Fibroblast of lung (primary cell): ENCODE data around the gene DDX23. TPM values are rescaled to one million over a fixed set of nuclear protein-coding genes. Genes with fewer than 3 reads are reported as not detected.

ENCODE experiments used
- DNase-seq, 2 donors: peaks; one replicate each; pipeline versions ENCODE4 v3.0.0 to v3.0.0-alpha.2; 2010; ENCODE audit warnings: low read depth in 2 of 2
- H2AFZ ChIP-seq: 2 replicates; pipeline ENCODE4 v1.5.1; 2012; ENCODE audit warnings: low read length, control low read depth, inconsistent platforms
- H3K27ac ChIP-seq: 2 replicates; pipeline ENCODE4 v1.5.1; 2011; ENCODE audit warnings: low read length, control low read depth; ENCODE audit not compliant: insufficient read depth
- H3K27me3 ChIP-seq: 2 replicates; pipeline ENCODE4 v1.5.1; 2011; ENCODE audit warnings: mild to moderate bottlenecking, low read length; ENCODE audit not compliant: control insufficient read depth, insufficient read depth
- H3K36me3 ChIP-seq: 2 replicates; pipeline ENCODE4 v1.5.1; 2011; ENCODE audit warnings: low read length; ENCODE audit not compliant: control insufficient read depth, insufficient read depth
- H3K4me1 ChIP-seq: 2 replicates; pipeline ENCODE4 v1.5.1; 2011; ENCODE audit warnings: low read length; ENCODE audit not compliant: control insufficient read depth, insufficient read depth; ENCODE audit errors: extremely low read depth
- H3K4me2 ChIP-seq: 2 replicates; pipeline ENCODE4 v1.5.1; 2011; ENCODE audit warnings: low read length, control low read depth; ENCODE audit not compliant: insufficient read depth; ENCODE audit errors: extremely low read depth
- H3K4me3 ChIP-seq, 4 experiments: fragments of 200-600 bp in 1 of 4; sonication (generic) in 1 of 4; replicated peaks in 1 of 4; 2 replicates each; pipeline ENCODE4 v1.5.1; 2011 to 2016; ENCODE audit warnings: low read length in 4 of 4, low read depth in 3 of 4, mild to moderate bottlenecking in 3 of 4, control low read depth in 2 of 4, inconsistent platforms in 1 of 4, mixed read lengths in 1 of 4; ENCODE audit not compliant: insufficient read depth in 1 of 4; ENCODE audit errors: control extremely low read depth in 1 of 4
- H3K79me2 ChIP-seq: 2 replicates; pipeline ENCODE4 v1.5.1; 2012; ENCODE audit warnings: mild to moderate bottlenecking, low read length, inconsistent platforms; ENCODE audit not compliant: control insufficient read depth, insufficient read depth
- H3K9ac ChIP-seq: 2 replicates; pipeline ENCODE4 v1.5.1; 2011; ENCODE audit warnings: mild to moderate bottlenecking, low read length, control low read depth; ENCODE audit not compliant: insufficient read depth
- H3K9me3 ChIP-seq: 2 replicates; pipeline ENCODE4 v1.5.1; 2012; ENCODE audit warnings: low read depth, low read length; ENCODE audit not compliant: control insufficient read depth, insufficient read depth
- H4K20me1 ChIP-seq: 2 replicates; pipeline ENCODE4 v1.5.1; 2011; ENCODE audit warnings: low read length; ENCODE audit not compliant: control insufficient read depth, insufficient read depth; ENCODE audit errors: extremely low read depth
- EZH2 ChIP-seq: IDR thresholded peaks from 2 replicates; pipeline ENCODE4 v1.5.1; 2012; ENCODE audit warnings: low read length, control low read depth, mild to moderate bottlenecking; ENCODE audit errors: missing control alignments
- polyA plus RNA-seq, 2 donors: library from polyadenylated mRNA; depleted of rRNA in 1 of 2; stranded (reverse) in 1 of 2; unstranded in 1 of 2; fragments of >200 nt; gene quantifications; 2 replicates each; pipeline ENCODE4 v1.2.1, GENCODE V29; 2011 to 2012; ENCODE audit warnings: missing spikeins in 1 of 2
- total RNA-seq: library from RNA; depleted of rRNA; stranded (reverse); fragments of >200 nt; gene quantifications from 2 replicates; pipeline ENCODE4 v1.2.1, GENCODE V29; 2014
- TF ChIP-seq, protein P1 (sequence below), 2 donors: IDR thresholded peaks in 1 of 2; conservative IDR thresholded peaks in 1 of 2; 1 replicate in 1 of 2; 2 replicates in 1 of 2; pipeline ENCODE4 v1.5.1; 2011 to 2012; ENCODE audit warnings: low read length in 2 of 2, control low read depth in 1 of 2, inconsistent platforms in 1 of 2, low read depth in 1 of 2, mild to moderate bottlenecking in 1 of 2

DDX23 gene
- total and polyA plus RNA-seq, 2 donors (not counting 1 experiment from before 2014, with no cell fraction given) = 48.6 to 62.4 TPM

DNA sequence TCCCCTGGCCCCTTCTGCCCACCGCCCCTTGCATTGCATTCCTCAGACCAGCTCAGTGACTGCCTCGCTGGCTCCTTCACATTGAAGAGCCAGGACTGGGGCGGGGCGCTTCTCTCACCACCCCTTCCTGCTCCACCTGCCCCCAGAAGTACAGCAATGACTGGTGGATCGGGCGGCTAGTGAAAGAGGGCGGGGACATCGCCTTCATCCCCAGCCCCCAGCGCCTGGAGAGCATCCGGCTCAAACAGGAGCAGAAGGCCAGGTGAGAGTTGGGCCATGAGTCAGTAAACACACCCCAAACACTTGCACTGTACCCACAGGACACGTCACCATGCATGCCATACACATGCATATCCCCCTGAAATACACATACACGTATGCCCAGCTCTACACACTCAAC, 27.9 kb downstream of the DDX23 start:
- H3K9ac ChIP-seq = no peak overlapping the region
- H3K27me3 ChIP-seq = no peaks in the 10 kb centered on the region
- H3K27ac ChIP-seq = no peak overlapping the region
- TF ChIP-seq EZH2 = no peak
- TF ChIP-seq, protein P1, sequence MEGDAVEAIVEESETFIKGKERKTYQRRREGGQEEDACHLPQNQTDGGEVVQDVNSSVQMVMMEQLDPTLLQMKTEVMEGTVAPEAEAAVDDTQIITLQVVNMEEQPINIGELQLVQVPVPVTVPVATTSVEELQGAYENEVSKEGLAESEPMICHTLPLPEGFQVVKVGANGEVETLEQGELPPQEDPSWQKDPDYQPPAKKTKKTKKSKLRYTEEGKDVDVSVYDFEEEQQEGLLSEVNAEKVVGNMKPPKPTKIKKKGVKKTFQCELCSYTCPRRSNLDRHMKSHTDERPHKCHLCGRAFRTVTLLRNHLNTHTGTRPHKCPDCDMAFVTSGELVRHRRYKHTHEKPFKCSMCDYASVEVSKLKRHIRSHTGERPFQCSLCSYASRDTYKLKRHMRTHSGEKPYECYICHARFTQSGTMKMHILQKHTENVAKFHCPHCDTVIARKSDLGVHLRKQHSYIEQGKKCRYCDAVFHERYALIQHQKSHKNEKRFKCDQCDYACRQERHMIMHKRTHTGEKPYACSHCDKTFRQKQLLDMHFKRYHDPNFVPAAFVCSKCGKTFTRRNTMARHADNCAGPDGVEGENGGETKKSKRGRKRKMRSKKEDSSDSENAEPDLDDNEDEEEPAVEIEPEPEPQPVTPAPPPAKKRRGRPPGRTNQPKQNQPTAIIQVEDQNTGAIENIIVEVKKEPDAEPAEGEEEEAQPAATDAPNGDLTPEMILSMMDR (conservative IDR thresholded peaks at IDR 0.05 in 1 of 2, IDR thresholded peaks at IDR 0.05 in 1 of 2; ENCODE audit: low read depth in 1 of 2, low read length in 2 of 2) = no peak
- H3K4me1 ChIP-seq = no peaks in the 10 kb centered on the region
- DNase-seq = no peak
- no peaks in the 10 kb centered on the region for H4K20me1 ChIP-seq
- H3K36me3 ChIP-seq = peaks cover 17% of the 10 kb centered on the region
- H3K4me3 ChIP-seq = no peak overlapping the region
- H2AFZ ChIP-seq = no peak overlapping the region
- H3K9me3 ChIP-seq = no peaks in the 10 kb centered on the region
- H3K79me2 ChIP-seq = peaks cover 4% of the 10 kb centered on the region
- no peak overlapping the region for H3K4me2 ChIP-seq

DNA sequence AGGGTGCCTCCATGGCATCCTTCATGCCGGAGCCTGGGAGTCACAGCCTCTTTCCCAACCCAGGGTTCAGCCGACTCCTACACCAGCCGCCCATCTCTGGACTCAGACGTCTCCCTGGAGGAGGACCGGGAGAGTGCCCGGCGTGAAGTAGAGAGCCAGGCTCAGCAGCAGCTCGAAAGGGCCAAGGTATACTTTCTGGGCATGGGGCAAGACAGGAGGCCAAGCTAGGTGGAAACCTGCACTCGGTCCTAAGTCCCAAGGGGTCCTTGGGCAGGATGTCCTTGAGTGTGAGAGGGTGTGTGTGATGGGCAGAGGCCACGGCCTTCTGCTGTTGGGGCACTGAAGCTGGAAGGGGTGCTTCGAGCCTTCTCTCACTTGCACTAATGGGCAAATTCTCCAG, 28.7 kb downstream of the DDX23 start:
- Histone ChIP-seq H3K4me3 (no peak overlapping the region), H4K20me1 (no peaks in the 10 kb centered on the region), H3K9me3 (no peaks in the 10 kb centered on the region), H3K4me2 (no peak overlapping the region), H3K4me1 (no peaks in the 10 kb centered on the region), H2AFZ (no peak overlapping the region), H3K9ac (no peak overlapping the region), H3K27ac (no peak overlapping the region), H3K36me3 (peaks cover 14% of the 10 kb centered on the region), H3K79me2 (peaks cover 5% of the 10 kb centered on the region), H3K27me3 (no peaks in the 10 kb centered on the region)
- TF ChIP-seq, protein P1 (conservative IDR thresholded peaks at IDR 0.05 in 1 of 2, IDR thresholded peaks at IDR 0.05 in 1 of 2; ENCODE audit: low read depth in 1 of 2, low read length in 2 of 2) = no peak
- no peak for TF ChIP-seq EZH2
- no peak for DNase-seq

DNA sequence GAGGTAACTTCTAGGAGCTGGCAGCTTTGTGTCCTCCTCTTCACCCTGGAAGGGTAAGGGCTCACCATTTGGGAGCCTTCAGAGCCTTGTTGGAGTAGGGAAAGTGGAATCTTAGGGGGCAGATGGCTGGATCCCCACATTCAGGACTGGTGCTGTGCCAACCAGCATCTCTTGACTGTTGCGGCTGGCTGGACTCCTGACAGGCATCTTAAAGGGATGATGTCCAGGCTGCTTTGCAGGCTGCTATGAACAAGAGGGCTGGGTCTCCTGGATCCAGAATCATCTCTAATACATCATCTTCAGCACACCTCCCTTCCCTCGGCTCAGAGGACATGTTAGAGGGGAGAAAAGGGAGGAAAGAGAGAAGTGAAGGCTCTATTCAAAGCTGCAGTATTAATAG, 29.3 kb downstream of the DDX23 start:
- Histone ChIP-seq H2AFZ (no peak overlapping the region), H4K20me1 (no peaks in the 10 kb centered on the region), H3K27ac (no peak overlapping the region), H3K27me3 (no peaks in the 10 kb centered on the region), H3K4me1 (peaks cover 2% of the 10 kb centered on the region), H3K9me3 (no peaks in the 10 kb centered on the region), H3K79me2 (peaks cover 5% of the 10 kb centered on the region), H3K9ac (no peak overlapping the region), H3K4me2 (no peak overlapping the region), H3K4me3 (no peak overlapping the region), H3K36me3 (peaks cover 14% of the 10 kb centered on the region)
- no peak for DNase-seq
- TF ChIP-seq, protein P1 (conservative IDR thresholded peaks at IDR 0.05 in 1 of 2, IDR thresholded peaks at IDR 0.05 in 1 of 2; ENCODE audit: low read depth in 1 of 2, low read length in 2 of 2) = no peak
- TF ChIP-seq EZH2 = no peak
